Measurements from ENCODE around the gene WWOX. TPM values are rescaled to one million over a fixed set of nuclear protein-coding genes. Genes with fewer than 3 reads are reported as not detected.

WWOX gene
- total RNA-seq, 3 donors from 2014 or later (not counting 1 experiment from before 2014, with no cell fraction given) = 21.0 to 29.8 (median 27.0) TPM

DNA sequence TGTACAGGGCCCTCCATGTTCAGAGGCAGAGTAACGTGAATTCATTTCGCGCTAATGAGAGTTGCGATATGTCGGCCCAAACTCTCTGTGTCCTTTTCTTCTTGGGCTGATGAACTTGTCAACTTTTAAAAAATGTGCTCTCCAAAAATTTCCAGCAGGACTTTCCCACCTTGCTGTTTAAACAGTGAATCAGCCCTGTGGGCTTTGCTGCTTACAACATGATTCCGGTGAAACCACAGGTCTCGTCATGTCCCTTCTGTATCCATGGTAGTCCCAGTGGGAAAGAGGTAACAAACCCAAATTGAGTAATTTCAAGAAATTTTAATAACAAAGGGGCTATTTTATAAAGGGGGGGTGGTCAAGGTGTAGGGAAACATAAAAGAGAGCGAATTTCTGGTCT is 888.2 kb downstream of the WWOX start:
- H3K4me1 ChIP-seq (ENCODE audit: control insufficient read depth, insufficient read depth, low read length) = no peaks in the 10 kb centered on the region
- WGBS (ENCODE audit: insufficient coverage) = 85% methylated on average over 8 of the region's 8 CpGs
- no peak overlapping the region for H3K27ac ChIP-seq (ENCODE audit: low read length)
- H3K4me3 ChIP-seq (ENCODE audit: low read length) = no peak overlapping the region
- H3K27me3 ChIP-seq (ENCODE audit: control insufficient read depth, insufficient read depth, low read length) = no peaks in the 10 kb centered on the region
- no peaks in the 10 kb centered on the region for H3K9me3 Mint-ChIP-seq
- no peak for DNase-seq
- no peak for ATAC-seq
- no peaks in the 10 kb centered on the region for H3K36me3 ChIP-seq (ENCODE audit: control insufficient read depth, insufficient read depth, low read length)
- no peaks in the 10 kb centered on the region for H3K9me3 ChIP-seq (ENCODE audit: control insufficient read depth, insufficient read depth, low read length)
- H3K4me3 Mint-ChIP-seq = no peak overlapping the region
- H3K27me3 Mint-ChIP-seq (ENCODE audit: low read depth in 2 of 2) = no peaks in the 10 kb centered on the region
- no peak overlapping the region for H3K27ac Mint-ChIP-seq
- intact Hi-C loops (cut with micrococcal nuclease) = no loop called here
- peaks cover 5% of the 10 kb centered on the region in 2 donors for H3K4me1 Mint-ChIP-seq
- H3K36me3 Mint-ChIP-seq = no peaks in the 10 kb centered on the region
- TF ChIP-seq, protein P1, sequence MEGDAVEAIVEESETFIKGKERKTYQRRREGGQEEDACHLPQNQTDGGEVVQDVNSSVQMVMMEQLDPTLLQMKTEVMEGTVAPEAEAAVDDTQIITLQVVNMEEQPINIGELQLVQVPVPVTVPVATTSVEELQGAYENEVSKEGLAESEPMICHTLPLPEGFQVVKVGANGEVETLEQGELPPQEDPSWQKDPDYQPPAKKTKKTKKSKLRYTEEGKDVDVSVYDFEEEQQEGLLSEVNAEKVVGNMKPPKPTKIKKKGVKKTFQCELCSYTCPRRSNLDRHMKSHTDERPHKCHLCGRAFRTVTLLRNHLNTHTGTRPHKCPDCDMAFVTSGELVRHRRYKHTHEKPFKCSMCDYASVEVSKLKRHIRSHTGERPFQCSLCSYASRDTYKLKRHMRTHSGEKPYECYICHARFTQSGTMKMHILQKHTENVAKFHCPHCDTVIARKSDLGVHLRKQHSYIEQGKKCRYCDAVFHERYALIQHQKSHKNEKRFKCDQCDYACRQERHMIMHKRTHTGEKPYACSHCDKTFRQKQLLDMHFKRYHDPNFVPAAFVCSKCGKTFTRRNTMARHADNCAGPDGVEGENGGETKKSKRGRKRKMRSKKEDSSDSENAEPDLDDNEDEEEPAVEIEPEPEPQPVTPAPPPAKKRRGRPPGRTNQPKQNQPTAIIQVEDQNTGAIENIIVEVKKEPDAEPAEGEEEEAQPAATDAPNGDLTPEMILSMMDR (IDR thresholded peaks at IDR 0.05) = no peak

DNA sequence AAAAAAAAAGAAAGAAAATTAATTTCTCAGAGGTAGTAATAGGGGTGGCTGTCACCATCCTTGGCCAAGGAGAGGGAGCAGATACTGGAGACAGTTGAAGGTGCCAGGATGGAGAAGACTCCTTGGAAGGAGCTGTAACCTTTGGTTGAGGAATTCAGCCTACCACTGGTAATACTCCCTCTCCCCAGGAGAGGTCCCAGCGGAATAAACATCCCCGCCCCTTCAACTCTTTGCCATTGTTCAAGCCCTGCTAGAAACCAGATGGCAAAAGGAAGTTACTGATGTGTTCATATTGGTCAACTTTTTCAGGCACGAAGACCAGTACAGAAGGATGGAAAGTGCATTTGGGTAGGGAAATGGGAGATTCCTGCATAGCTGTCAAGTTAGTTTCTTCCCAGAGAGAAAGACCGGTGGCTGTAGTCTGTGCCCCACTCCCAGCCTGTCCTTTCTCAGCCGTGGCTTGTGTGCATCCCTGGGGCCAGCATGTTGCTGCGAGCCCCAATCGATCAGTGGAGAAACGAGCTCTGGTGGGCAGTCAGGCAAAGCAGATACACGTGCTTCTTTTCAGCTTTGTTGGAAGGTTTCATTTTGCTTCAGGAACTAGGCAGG is 889.0 kb downstream of the WWOX start:
- Mint-ChIP-seq H3K4me1 (peaks cover 5% of the 10 kb centered on the region in 2 donors), H3K27ac (no peak overlapping the region), H3K36me3 (no peaks in the 10 kb centered on the region), H3K9me3 (no peaks in the 10 kb centered on the region), H3K27me3 (ENCODE audit: low read depth in 2 of 2) (no peaks in the 10 kb centered on the region), H3K4me3 (no peak overlapping the region)
- intact Hi-C loops (cut with micrococcal nuclease) = no loop called here
- Histone ChIP-seq H3K9me3 (ENCODE audit: control insufficient read depth, insufficient read depth, low read length) (no peaks in the 10 kb centered on the region), H3K27ac (ENCODE audit: low read length) (no peak overlapping the region), H3K36me3 (ENCODE audit: control insufficient read depth, insufficient read depth, low read length) (no peaks in the 10 kb centered on the region), H3K27me3 (ENCODE audit: control insufficient read depth, insufficient read depth, low read length) (no peaks in the 10 kb centered on the region), H3K4me1 (ENCODE audit: control insufficient read depth, insufficient read depth, low read length) (no peaks in the 10 kb centered on the region), H3K4me3 (ENCODE audit: low read length) (no peak overlapping the region)
- WGBS (ENCODE audit: insufficient coverage) = 89% methylated on average over 9 of the region's 9 CpGs
- TF ChIP-seq, protein P1 (IDR thresholded peaks at IDR 0.05) = no peak
- ATAC-seq = no peak
- DNase-seq = no peak

- Mint-ChIP-seq H3K9me3 (no peaks in the 10 kb centered on the region), H3K4me3 (no peak overlapping the region), H3K36me3 (no peaks in the 10 kb centered on the region), H3K4me1 (peaks cover 8% of the 10 kb centered on the region in 2 donors), H3K27me3 (ENCODE audit: low read depth in 2 of 2) (no peaks in the 10 kb centered on the region), H3K27ac (no peak overlapping the region)
- H3K4me3 ChIP-seq (ENCODE audit: low read length) = no peak overlapping the region
- no peaks in the 10 kb centered on the region for H3K36me3 ChIP-seq (ENCODE audit: control insufficient read depth, insufficient read depth, low read length)
- DNase-seq (no peak), ATAC-seq (no peak)
- no peaks in the 10 kb centered on the region for H3K4me1 ChIP-seq (ENCODE audit: control insufficient read depth, insufficient read depth, low read length)
- H3K27ac ChIP-seq (ENCODE audit: low read length) = no peak overlapping the region
- intact Hi-C loops (cut with micrococcal nuclease) = no loop called here
- WGBS (ENCODE audit: insufficient coverage) = 91% methylated on average over 4 of the region's 5 CpGs
- TF ChIP-seq, protein P1 (IDR thresholded peaks at IDR 0.05) = no peak
- no peaks in the 10 kb centered on the region for H3K27me3 ChIP-seq (ENCODE audit: control insufficient read depth, insufficient read depth, low read length)
- no peaks in the 10 kb centered on the region for H3K9me3 ChIP-seq (ENCODE audit: control insufficient read depth, insufficient read depth, low read length)
Observed at GRCh38 chr16:78990309-78990701, 890.9 kb downstream of the WWOX start.

GRCh38 chr16:78992001-78992400 is 892.5 kb downstream of the WWOX start:
- H3K27me3 Mint-ChIP-seq (ENCODE audit: low read depth in 2 of 2) = peaks cover 0 to 1% of the 10 kb centered on the region in 2 donors
- DNase-seq = no peak
- no peaks in the 10 kb centered on the region for H3K9me3 Mint-ChIP-seq
- peaks cover 13 to 14% of the 10 kb centered on the region in 2 donors for H3K4me1 Mint-ChIP-seq
- H3K27ac Mint-ChIP-seq = no peak overlapping the region
- no peak for ATAC-seq
- Histone ChIP-seq H3K36me3 (ENCODE audit: control insufficient read depth, insufficient read depth, low read length) (no peaks in the 10 kb centered on the region), H3K9me3 (ENCODE audit: control insufficient read depth, insufficient read depth, low read length) (no peaks in the 10 kb centered on the region), H3K4me1 (ENCODE audit: control insufficient read depth, insufficient read depth, low read length) (no peaks in the 10 kb centered on the region), H3K4me3 (ENCODE audit: low read length) (no peak overlapping the region), H3K27me3 (ENCODE audit: control insufficient read depth, insufficient read depth, low read length) (no peaks in the 10 kb centered on the region), H3K27ac (ENCODE audit: low read length) (no peak overlapping the region)
- no peak overlapping the region for H3K4me3 Mint-ChIP-seq
- intact Hi-C loops (cut with micrococcal nuclease) = no loop called here
- WGBS (ENCODE audit: insufficient coverage) = 77% methylated on average over 6 of the region's 6 CpGs
- no peaks in the 10 kb centered on the region for H3K36me3 Mint-ChIP-seq
- TF ChIP-seq, protein P1 (IDR thresholded peaks at IDR 0.05) = no peak

All from natural killer cell (primary cell).